Measurements from ENCODE around the gene PDZD7. TPM values are rescaled to one million over a fixed set of nuclear protein-coding genes. Genes with fewer than 3 reads are reported as not detected.

The PDZD7 gene
- total RNA-seq, 2 experiments from 2014 or later, result 1.7 to 3.1 TPM

GRCh38 chr10:101046332-101047238, 15.7 kb upstream of the PDZD7 start:
- H3K4me1 Mint-ChIP-seq (ENCODE audit: low read depth), result peaks cover 35% of the 10 kb centered on the region
- H3K27ac ChIP-seq (ENCODE audit: low read depth in 1 of 2, low read length in 2 of 2), result no peak overlapping the region
- H3K27me3 ChIP-seq (ENCODE audit: control insufficient read depth in 1 of 2, insufficient read depth in 2 of 2, low read length in 2 of 2), result peaks cover 44 to 46% of the 10 kb centered on the region in 2 experiments
- H3K4me3 Mint-ChIP-seq, result no peak overlapping the region
- no peaks in the 10 kb centered on the region for H3K9me3 Mint-ChIP-seq
- H3K4me1 ChIP-seq (ENCODE audit: insufficient read depth, low read length), result peaks cover 37% of the 10 kb centered on the region
- no peak overlapping the region for H3K27ac Mint-ChIP-seq
- intact Hi-C loops (cut with DNase I, micrococcal nuclease), result loop anchor here in 1 of 2 experiments (10.0 kb wide), 2 partner anchors 762 to 1698 kb away; partner anchors contain the start of genes BLOC1S2 and WBP1L
- H3K9me3 ChIP-seq (ENCODE audit: control insufficient read depth in 1 of 2, insufficient read depth in 1 of 2, low read length in 2 of 2), result peaks cover 0 to 12% of the 10 kb centered on the region in 2 experiments
- no peaks in the 10 kb centered on the region for H3K36me3 ChIP-seq (ENCODE audit: insufficient read depth, low read length)
- ATAC-seq (ENCODE audit: poor library complexity) (no peak), DNase-seq (no peak)
- no peak overlapping the region for H3K4me3 ChIP-seq (ENCODE audit: low read length)
- H3K27me3 Mint-ChIP-seq, result peaks cover 52% of the 10 kb centered on the region
- no peak for TF ChIP-seq CTCF (IDR thresholded peaks at IDR 0.05)
- ChIA-PET POLR2A (interaction anchor here (0.8 kb wide), 1 partner anchor 16 kb away, joined by 3 read pairs; no protein-coding TSS in a partner anchor), CTCF (interaction anchor here (1.0 to 2.2 kb wide), 4 partner anchors 12 to 19 kb away, joined by 3 to 6 read pairs (median 5); no protein-coding TSS in a partner anchor)
- H3K36me3 Mint-ChIP-seq (ENCODE audit: low read depth), result no peaks in the 10 kb centered on the region

- no peaks in the 10 kb centered on the region for H3K9me3 Mint-ChIP-seq
- no peak for TF ChIP-seq CTCF (IDR thresholded peaks at IDR 0.05)
- peak overlapping the region; percentile 0 for H3K4me3 Mint-ChIP-seq
- H3K36me3 Mint-ChIP-seq (ENCODE audit: low read depth), result peaks cover 12% of the 10 kb centered on the region
- no peak overlapping the region for H3K27ac Mint-ChIP-seq
- peaks cover 0 to 12% of the 10 kb centered on the region in 2 experiments for H3K9me3 ChIP-seq (ENCODE audit: control insufficient read depth in 1 of 2, insufficient read depth in 1 of 2, low read length in 2 of 2)
- DNase-seq (no peak), ATAC-seq (ENCODE audit: poor library complexity) (no peak)
- peaks cover 23 to 27% of the 10 kb centered on the region in 2 experiments for H3K27me3 ChIP-seq (ENCODE audit: control insufficient read depth in 1 of 2, insufficient read depth in 2 of 2, low read length in 2 of 2)
- ChIA-PET POLR2A (interaction anchor here (2.1 to 4.9 kb wide), 3 partner anchors 13 to 22 kb away, joined by 21 to 48 read pairs (median 24); partner anchors contain the start of genes KAZALD1, PDZD7 and SFXN3), CTCF (interaction anchor here (0.8 to 2.1 kb wide), 3 partner anchors 13 to 98 kb away, joined by 5 to 8 read pairs (median 7); partner anchors contain the start of genes PDZD7 and SFXN3)
- H3K27ac ChIP-seq (ENCODE audit: low read depth in 1 of 2, low read length in 2 of 2), result no peak overlapping the region
- peaks cover 30% of the 10 kb centered on the region for H3K27me3 Mint-ChIP-seq
- intact Hi-C loops (cut with DNase I, micrococcal nuclease), result loop anchor here (5.0 to 10.0 kb wide), 3 partner anchors 98 to 1701 kb away; partner anchors contain the start of genes BLOC1S2 (in 1 of the 2) and WBP1L (in 1 of the 2)
- H3K36me3 ChIP-seq (ENCODE audit: insufficient read depth, low read length), result peaks cover 12% of the 10 kb centered on the region
- no peak overlapping the region for H3K4me3 ChIP-seq (ENCODE audit: low read length)
- H3K4me1 Mint-ChIP-seq (ENCODE audit: low read depth), result peaks cover 35% of the 10 kb centered on the region
- peaks cover 33% of the 10 kb centered on the region for H3K4me1 ChIP-seq (ENCODE audit: insufficient read depth, low read length)
Measured at GRCh38 chr10:101044117-101044516, 13.2 kb upstream of the PDZD7 start.

GRCh38 chr10:101043363-101043707, 12.4 kb upstream of the PDZD7 start:
- CTCF ChIA-PET, result interaction anchor here (0.5 to 2.1 kb wide), 10 partner anchors 11 to 508 kb away, joined by 3 to 8 read pairs (median 4); partner anchors contain the start of genes HIF1AN, PDZD7 and SFXN3

More at GRCh38 chr10:101043363-101043707, 12.4 kb upstream of the PDZD7 start:
- H3K27me3 ChIP-seq (ENCODE audit: control insufficient read depth in 1 of 2, insufficient read depth in 2 of 2, low read length in 2 of 2), result peaks cover 15 to 20% of the 10 kb centered on the region in 2 experiments
- Mint-ChIP-seq H3K4me1 (ENCODE audit: low read depth) (peaks cover 28% of the 10 kb centered on the region), H3K36me3 (ENCODE audit: low read depth) (peaks cover 18% of the 10 kb centered on the region), H3K9me3 (no peaks in the 10 kb centered on the region), H3K27ac (no peak overlapping the region), H3K4me3 (peak overlapping the region; percentile 95), H3K27me3 (peaks cover 22% of the 10 kb centered on the region)
- POLR2A ChIA-PET, result interaction anchor here (0.6 to 4.9 kb wide), 9 partner anchors 12 to 79 kb away, joined by 3 to 48 read pairs (median 4); partner anchors contain the start of genes KAZALD1, PDZD7 and SFXN3
- TF ChIP-seq CTCF (IDR thresholded peaks at IDR 0.05), result no peak
- peaks cover 29% of the 10 kb centered on the region for H3K4me1 ChIP-seq (ENCODE audit: insufficient read depth, low read length)
- peak overlapping the region in 1 of 2 donors; percentile 39 for H3K27ac ChIP-seq (ENCODE audit: low read depth in 1 of 2, low read length in 2 of 2)
- H3K9me3 ChIP-seq (ENCODE audit: control insufficient read depth in 1 of 2, insufficient read depth in 1 of 2, low read length in 2 of 2), result peaks cover 0 to 6% of the 10 kb centered on the region in 2 experiments
- DNase-seq (no peak), ATAC-seq (ENCODE audit: poor library complexity) (no peak)
- peaks cover 20% of the 10 kb centered on the region for H3K36me3 ChIP-seq (ENCODE audit: insufficient read depth, low read length)
- intact Hi-C loops (cut with DNase I, micrococcal nuclease), result loop anchor here (2.0 to 10.0 kb wide), 4 partner anchors 17 to 1701 kb away; partner anchors contain the start of genes BLOC1S2 (in 1 of the 2), KAZALD1 (in 1 of the 2) and WBP1L (in 1 of the 2)
- H3K4me3 ChIP-seq (ENCODE audit: low read length), result peak overlapping the region; percentile 66

All from CD4-positive, alpha-beta T cell (primary cell).